Myocyte (in vitro differentiated cells): ENCODE measurements around the gene PRR3. TPM values are rescaled to one million over a fixed set of nuclear protein-coding genes. Genes with fewer than 3 reads are reported as not detected.
A peak's percentile ranks its signal among the peaks of the same experiment; 100 is the strongest.

Source experiments
- DNase-seq: peaks from one replicate; pipeline ENCODE4 v3.0.0-alpha.2; 2012; ENCODE audit warnings: low read depth
- microRNA counts: library from miRNA; unstranded; fragments of <30 nt; microRNA quantifications from one replicate; lab custom pipeline; 2016
- microRNA-seq: library from miRNA; unstranded; fragments of <30 nt; microRNA quantifications from one replicate; pipeline ENCODE4, GENCODE V29; 2016
- total RNA-seq: library from RNA; depleted of rRNA; stranded (reverse); fragments of >200 nt; gene quantifications from 2 replicates; pipeline ENCODE4 v1.2.3, GENCODE V29; 2014

PRR3 gene
- total RNA-seq, 1 donor from 2014 or later, result 6.5 TPM

DNA sequence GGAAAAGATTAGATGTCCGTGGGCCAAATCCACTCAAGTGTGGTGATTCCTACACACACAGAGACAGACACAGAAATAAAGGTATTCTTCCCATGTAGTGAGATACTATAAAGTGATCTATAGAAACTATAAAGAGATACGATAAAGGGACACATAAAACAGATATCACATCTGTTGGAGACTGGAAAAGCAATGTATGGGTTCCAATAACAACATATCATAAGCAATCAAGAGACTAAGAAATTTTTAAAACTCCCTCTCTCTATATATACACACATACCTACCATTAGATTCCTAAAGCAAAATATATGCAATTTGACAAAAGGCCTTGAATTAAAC lies 54.7 kb downstream of the PRR3 start:
- DNase-seq, result no peak

DNA sequence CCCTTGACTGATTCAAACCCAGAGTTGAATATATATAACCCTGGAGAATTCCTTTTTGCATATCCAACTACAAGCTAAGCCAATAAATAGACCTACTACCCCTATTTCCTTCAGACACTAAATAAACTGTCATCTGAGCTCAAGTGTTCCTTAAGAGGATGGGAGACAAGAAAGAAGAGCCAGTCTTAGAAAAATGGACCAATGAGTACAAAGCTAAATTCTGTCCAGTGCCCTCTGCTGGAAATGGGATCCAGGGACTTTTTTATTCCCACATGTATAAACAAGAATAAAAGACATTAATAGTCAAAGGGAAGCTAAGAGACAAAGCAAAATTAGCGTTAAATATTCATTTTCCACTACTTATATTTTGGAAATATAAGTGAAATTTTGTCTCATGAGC lies 55.1 kb downstream of the PRR3 start:
- peak; percentile 61 for DNase-seq

DNA sequence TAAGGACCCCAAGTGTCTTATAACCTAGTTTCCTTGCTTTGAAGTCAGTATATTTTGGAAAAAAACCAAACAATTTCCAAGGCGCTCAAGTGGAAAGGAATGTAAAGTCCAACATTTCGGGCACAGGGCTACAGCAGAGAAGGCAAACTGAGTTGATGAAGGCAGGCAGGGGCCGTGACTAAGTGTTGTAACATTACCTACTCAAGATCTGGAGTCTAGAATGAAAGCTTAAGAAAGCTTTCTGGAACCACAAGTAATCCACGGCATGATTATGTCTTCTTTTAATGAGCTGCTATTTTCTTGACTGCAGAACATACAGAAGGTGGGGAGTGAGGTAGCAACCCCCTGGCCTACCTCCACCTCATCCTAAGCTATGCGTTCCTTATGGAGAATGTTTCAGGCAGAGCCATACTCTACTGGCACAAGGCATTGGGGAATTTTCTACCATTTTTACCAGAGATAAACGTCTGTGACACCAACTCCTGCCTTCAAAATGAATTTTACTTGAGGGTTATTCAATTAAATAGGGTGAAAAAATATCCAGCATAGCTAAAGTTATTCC lies 55.7 kb downstream of the PRR3 start:
- no peak for DNase-seq

MicroRNAs encoded within 50 kb of the gene (microRNA counts, 767-probe panel; counts per million panel counts)
- not detected for microRNA hsa-miR-877-5p (lab: Ali Mortazavi, UCI)

Small RNA genes within 50 kb of the gene (microRNA-seq; reads per million reads assigned to microRNA genes)
- gene MIR877, result 47.6 reads per million, percentile 48 among the genes with 10 or more reads in this experiment

Other genes starting within 250 kb of the PRR3 start
- gene TRIM39, start 230.4 kb upstream of the PRR3 start, total RNA-seq, result 11.6 and 12.9 TPM in 2 replicates
- 11.2 and 24.6 TPM in 2 replicates for gene RPP21, start 212.1 kb upstream of the PRR3 start, total RNA-seq
- 87.4 and 91.7 TPM in 2 replicates for gene HLA-E, start 67.8 kb upstream of the PRR3 start, total RNA-seq
- 22.3 and 28.4 TPM in 2 replicates for gene GNL1, start 806 bp upstream of the PRR3 start, total RNA-seq
- gene ABCF1, start 14.1 kb downstream of the PRR3 start, total RNA-seq, result 59.6 and 66.3 TPM in 2 replicates
- gene PPP1R10, start 59.9 kb downstream of the PRR3 start, total RNA-seq, result 32.1 and 40.0 TPM in 2 replicates
- gene MRPS18B, start 60.5 kb downstream of the PRR3 start, total RNA-seq, result 64.3 and 65.5 TPM in 2 replicates
- 8.1 and 13.3 TPM in 2 replicates for gene ATAT1, start 69.6 kb downstream of the PRR3 start, total RNA-seq
- 7.0 and 7.5 TPM in 2 replicates for gene C6orf136, start 89.8 kb downstream of the PRR3 start, total RNA-seq
- gene DHX16, start 115.7 kb downstream of the PRR3 start, total RNA-seq, result 25.3 and 28.8 TPM in 2 replicates
- 89.3 and 103 TPM in 2 replicates for gene PPP1R18, start 129.3 kb downstream of the PRR3 start, total RNA-seq
- gene NRM, start 133.7 kb downstream of the PRR3 start, total RNA-seq, result 2.9 and 4.5 TPM in 2 replicates
- 8.0 and 8.2 TPM in 2 replicates for gene MDC1, start 160.0 kb downstream of the PRR3 start, total RNA-seq
- 562 and 698 TPM in 2 replicates for gene TUBB, start 163.1 kb downstream of the PRR3 start, total RNA-seq
- 168 and 175 TPM in 2 replicates for gene FLOT1, start 185.4 kb downstream of the PRR3 start, total RNA-seq
- gene IER3, start 187.3 kb downstream of the PRR3 start, total RNA-seq, result 45.8 and 55.5 TPM in 2 replicates